Transverse colon (tissue), 4 donors: Measurements from ENCODE around the gene IL20. TPM values are rescaled to one million over a fixed set of nuclear protein-coding genes. Genes with fewer than 3 reads are reported as not detected.
"Not testable (repeated sequence)": the region's sequence is repeated elsewhere in the genome, so short reads cannot be mapped to it uniquely, and the experiment has no call there.

ENCODE experiments used
- DNase-seq: peaks from one replicate; pipeline ENCODE4 v3.0.0-alpha.2; 2019
- H3K27ac ChIP-seq, 4 donors: fragments of 200-600 bp; sonication (generic); 2 replicates each; pipeline ENCODE4 v1.5.1; 2016 to 2018; ENCODE audit warnings: inconsistent platforms in 4 of 4
- H3K27me3 ChIP-seq: fragments of 200-600 bp; sonication (generic); 2 replicates; pipeline ENCODE4 v1.5.1; 2017; ENCODE audit warnings: inconsistent platforms
- H3K36me3 ChIP-seq, 4 donors: fragments of 200-600 bp; sonication (generic); 2 replicates each; pipeline ENCODE4 v1.5.1; 2017 to 2019; ENCODE audit warnings: inconsistent platforms in 4 of 4
- H3K4me1 ChIP-seq, 4 donors: fragments of 200-600 bp; sonication (generic); 2 replicates each; pipeline ENCODE4 v1.5.1; 2017 to 2020; ENCODE audit warnings: inconsistent platforms in 4 of 4
- H3K4me3 ChIP-seq, 4 donors: fragments of 200-600 bp; sonication (generic); 1 replicate in 1 of 4; 2 replicates in 3 of 4; pipeline versions ENCODE4 v1.5.1 to v1.6.1; 2017 to 2019; ENCODE audit warnings: inconsistent platforms in 4 of 4
- H3K9me3 ChIP-seq, 2 donors: fragments of 200-600 bp; sonication (generic); 2 replicates each; pipeline ENCODE4 v1.5.1; 2017 to 2019; ENCODE audit warnings: inconsistent platforms in 2 of 2
- CTCF ChIP-seq, 5 experiments: fragments of 200-600 bp in 3 of 5; fragments of 450-650 bp in 2 of 5; sonication (generic) in 3 of 5; IDR thresholded peaks; 1 replicate in 2 of 5; 2 replicates in 3 of 5; pipeline ENCODE4 v1.5.1; 2016 to 2017; ENCODE audit warnings: antibody characterized with exemption in 5 of 5, inconsistent platforms in 3 of 5, mild to moderate bottlenecking in 2 of 5, moderate library complexity in 1 of 5
- EP300 ChIP-seq: sonication (generic); formaldehyde crosslinking; IDR thresholded peaks from one replicate; pipeline ENCODE4 v1.6.1; 2017; ENCODE audit warnings: antibody characterized with exemption, low read depth
- POLR2A ChIP-seq: fragments of 450-650 bp; IDR thresholded peaks from one replicate; pipeline ENCODE4 v1.6.1; 2016; ENCODE audit warnings: antibody characterized with exemption, mild to moderate bottlenecking, moderate library complexity
- POLR2AphosphoS5 ChIP-seq, 3 donors: sonication (generic); formaldehyde crosslinking; IDR thresholded peaks; one replicate each; pipeline ENCODE4 v1.6.1; 2016; ENCODE audit warnings: antibody characterized with exemption in 3 of 3
- WGBS, 2 donors: methylation state at CpG; one replicate each; pipeline ENCODE4 v1.1.5; 2018; ENCODE audit warnings: low coverage in 1 of 2; 5-methylcytosine and 5-hydroxymethylcytosine counted together
- in situ Hi-C, 4 donors: fragments of 200-750 bp; cut with MboI; loops; one replicate each; pipeline versions ENCODE4 v1.15.0 to v1.15.1; 2017; ENCODE audit warnings: low sequenced_read_pairs in 3 of 4, low pct_ligation_motif_present in 1 of 4, low pct_unique_long_range_greater_than_20kb in 1 of 4
- intact Hi-C: fragments of 100-400 bp; cut with DNase I; formaldehyde crosslinking; loops from one replicate; pipeline ENCODE4 v1.15.1; 2023; ENCODE audit warnings: low total_unique reads
- total RNA-seq, 4 donors: library from RNA; depleted of rRNA; stranded (reverse); fragments of >200 nt; gene quantifications; one replicate each; pipeline ENCODE4 v1.1.0, GENCODE V29; 2016

Gene IL20
- total RNA-seq, 4 donors from 2014 or later = not detected

GRCh38 chr1:206847946-206848345, 17.5 kb upstream of the IL20 start:
- Histone ChIP-seq H3K36me3 (no peaks in the 10 kb centered on the region), H3K27me3 (no peaks in the 10 kb centered on the region), H3K4me1 (no peaks in the 10 kb centered on the region), H3K4me3 (no peak overlapping the region), H3K27ac (no peak overlapping the region), H3K9me3 (peaks cover 0 to 5% of the 10 kb centered on the region in 2 donors)
- no peak for DNase-seq
- in situ Hi-C loops = no loop called here
- WGBS, 2 donors = 93 to 100% methylated on average over 1 of the region's 1 CpG
- intact Hi-C loops = no loop called here
- TF ChIP-seq POLR2A (no peak), EP300 (no peak), POLR2AphosphoS5 (IDR thresholded peaks at IDR 0.05) (no peak), CTCF (IDR thresholded peaks at IDR 0.05) (no peak)

GRCh38 chr1:206850401-206850800, 15.0 kb upstream of the IL20 start:
- DNase-seq = no peak
- Histone ChIP-seq H3K27ac (no peak overlapping the region), H3K4me1 (no peaks in the 10 kb centered on the region), H3K4me3 (no peak overlapping the region), H3K27me3 (no peaks in the 10 kb centered on the region), H3K36me3 (no peaks in the 10 kb centered on the region), H3K9me3 (peaks cover 0 to 5% of the 10 kb centered on the region in 2 donors)
- intact Hi-C loops (no loop called here), in situ Hi-C loops (no loop called here)
- WGBS, 2 donors = 67 to 75% methylated on average over 2 of the region's 2 CpGs
- no peak for TF ChIP-seq EP300
- no peak for TF ChIP-seq POLR2AphosphoS5 (IDR thresholded peaks at IDR 0.05)
- no peak for TF ChIP-seq POLR2A
- no peak for TF ChIP-seq CTCF (IDR thresholded peaks at IDR 0.05)

- intact Hi-C loops = no loop called here
- in situ Hi-C loops = no loop called here
- no peak overlapping the region for H3K4me3 ChIP-seq
Measured at GRCh38 chr1:206851341-206852010, 13.9 kb upstream of the IL20 start.

GRCh38 chr1:206852662-206853061, 12.8 kb upstream of the IL20 start:
- in situ Hi-C loops, H3K27me3 ChIP-seq, H3K4me3 ChIP-seq, H3K9me3 ChIP-seq, H3K27ac ChIP-seq, intact Hi-C loops, H3K4me1 ChIP-seq, DNase-seq, H3K36me3 ChIP-seq: not testable (repeated sequence)
- WGBS, 2 donors = 89 to 95% methylated on average over 2 of the region's 2 CpGs

More at GRCh38 chr1:206851341-206852010, 13.9 kb upstream of the IL20 start:
- TF ChIP-seq EP300 (no peak), CTCF (IDR thresholded peaks at IDR 0.05) (no peak), POLR2A (no peak), POLR2AphosphoS5 (IDR thresholded peaks at IDR 0.05) (no peak)
- Histone ChIP-seq H3K27ac (no peak overlapping the region), H3K36me3 (no peaks in the 10 kb centered on the region), H3K4me1 (no peaks in the 10 kb centered on the region), H3K27me3 (no peaks in the 10 kb centered on the region), H3K9me3 (peaks cover 0 to 5% of the 10 kb centered on the region in 2 donors)
- no peak for DNase-seq
- WGBS, 2 donors = 79 to 84% methylated on average over 4 to 5 of the region's 5 CpGs

GRCh38 chr1:206853696-206854095, 11.7 kb upstream of the IL20 start:
- intact Hi-C loops, H3K27me3 ChIP-seq, H3K27ac ChIP-seq, H3K9me3 ChIP-seq, in situ Hi-C loops, DNase-seq, H3K4me3 ChIP-seq, H3K36me3 ChIP-seq, H3K4me1 ChIP-seq: not testable (repeated sequence)
